Common myeloid progenitor, CD34-positive (primary cell): ENCODE data around the gene GPR34.

ENCODE experiments used
- CTCF ChIA-PET: fragments of 350-600 bp; sonication (Branson Sonifier 250); formaldehyde crosslinking; loops from one replicate; lab custom pipeline; 2021; ENCODE audit warnings: antibody characterized with exemption; lab: Charles Lee
- POLR2A ChIA-PET: fragments of 350-600 bp; sonication (Branson Sonifier 250); formaldehyde crosslinking; loops from one replicate; lab custom pipeline; 2021; ENCODE audit warnings: antibody characterized with exemption; lab: Charles Lee
- DNase-seq, 3 donors: peaks; one replicate each; pipeline versions ENCODE4 v3.0.0 to v3.0.0-alpha.2; 2013
- H3K27ac ChIP-seq, 2 experiments: 1 replicate in 1 of 2; 2 replicates in 1 of 2; pipeline ENCODE4 v1.7.0; 2013; ENCODE audit warnings: inconsistent platforms in 2 of 2, low read length in 2 of 2, mild to moderate bottlenecking in 2 of 2, low read depth in 1 of 2, moderate library complexity in 1 of 2; ENCODE audit not compliant: severe bottlenecking in 2 of 2, insufficient read depth in 1 of 2, poor library complexity in 1 of 2
- H3K27me3 ChIP-seq, 5 experiments: replicated peaks in 2 of 5; 1 replicate in 3 of 5; 2 replicates in 2 of 5; pipeline versions ENCODE4 v1.6.1 to v1.7.0; 2013; ENCODE audit warnings: low read length in 4 of 5, mild to moderate bottlenecking in 2 of 5, moderate library complexity in 2 of 5, inconsistent platforms in 1 of 5; ENCODE audit not compliant: insufficient read depth in 5 of 5, control insufficient read depth in 4 of 5
- H3K36me3 ChIP-seq, 4 experiments: 1 replicate in 2 of 4; 2 replicates in 2 of 4; pipeline versions ENCODE4 v1.6.1 to v1.7.0; 2013; ENCODE audit warnings: low read length in 3 of 4, control low read depth in 1 of 4, mild to moderate bottlenecking in 1 of 4; ENCODE audit not compliant: control insufficient read depth in 4 of 4, insufficient read depth in 4 of 4
- H3K4me1 ChIP-seq, 4 experiments: 1 replicate in 3 of 4; 2 replicates in 1 of 4; pipeline versions ENCODE4 v1.6.1 to v1.7.1; 2013; ENCODE audit warnings: low read length in 3 of 4, mild to moderate bottlenecking in 3 of 4, control low read depth in 1 of 4, inconsistent platforms in 1 of 4, moderate library complexity in 1 of 4; ENCODE audit not compliant: control insufficient read depth in 4 of 4, insufficient read depth in 4 of 4; ENCODE audit errors: control extremely low read depth in 1 of 4
- H3K4me3 ChIP-seq, 7 experiments: 1 replicate in 4 of 7; 2 replicates in 3 of 7; pipeline versions ENCODE4 v1.5.1 to v1.7.0; 2013; ENCODE audit warnings: mild to moderate bottlenecking in 7 of 7, low read length in 6 of 7, moderate library complexity in 6 of 7, inconsistent platforms in 2 of 7, low read depth in 2 of 7, control low read depth in 1 of 7; ENCODE audit not compliant: insufficient read depth in 4 of 7, control insufficient read depth in 1 of 7; ENCODE audit errors: extremely low read depth in 1 of 7
- H3K9me3 ChIP-seq, 5 experiments: 1 replicate in 4 of 5; 2 replicates in 1 of 5; pipeline versions ENCODE4 v1.6.1 to v1.7.1; 2013; ENCODE audit warnings: low read length in 4 of 5, mild to moderate bottlenecking in 2 of 5, inconsistent platforms in 1 of 5, low read depth in 1 of 5, moderate library complexity in 1 of 5; ENCODE audit not compliant: control insufficient read depth in 4 of 5, insufficient read depth in 2 of 5; ENCODE audit errors: control extremely low read depth in 1 of 5
- WGBS: methylation state at CpG from one replicate; pipeline ENCODE4 v1.1.5; 2013; ENCODE audit not compliant: insufficient coverage; 5-methylcytosine and 5-hydroxymethylcytosine counted together

The GPR34 gene

GRCh38 chrX:41689711-41690110, 938 bp downstream of the GPR34 start:
- no peak overlapping the region for H3K27ac ChIP-seq
- H3K4me3 ChIP-seq: no peak overlapping the region
- H3K9me3 ChIP-seq: no peaks in the 10 kb centered on the region
- no CpG with 5 or more reads among the region's 3 CpGs for WGBS
- CTCF ChIA-PET: no interaction called here
- H3K27me3 ChIP-seq: peaks cover 0 to 2% (median 0%) of the 10 kb centered on the region in 5 experiments
- POLR2A ChIA-PET: no interaction called here
- no peaks in the 10 kb centered on the region for H3K36me3 ChIP-seq
- no peak for DNase-seq
- H3K4me1 ChIP-seq: peaks cover 8 to 46% (median 25%) of the 10 kb centered on the region in 4 experiments

DNA sequence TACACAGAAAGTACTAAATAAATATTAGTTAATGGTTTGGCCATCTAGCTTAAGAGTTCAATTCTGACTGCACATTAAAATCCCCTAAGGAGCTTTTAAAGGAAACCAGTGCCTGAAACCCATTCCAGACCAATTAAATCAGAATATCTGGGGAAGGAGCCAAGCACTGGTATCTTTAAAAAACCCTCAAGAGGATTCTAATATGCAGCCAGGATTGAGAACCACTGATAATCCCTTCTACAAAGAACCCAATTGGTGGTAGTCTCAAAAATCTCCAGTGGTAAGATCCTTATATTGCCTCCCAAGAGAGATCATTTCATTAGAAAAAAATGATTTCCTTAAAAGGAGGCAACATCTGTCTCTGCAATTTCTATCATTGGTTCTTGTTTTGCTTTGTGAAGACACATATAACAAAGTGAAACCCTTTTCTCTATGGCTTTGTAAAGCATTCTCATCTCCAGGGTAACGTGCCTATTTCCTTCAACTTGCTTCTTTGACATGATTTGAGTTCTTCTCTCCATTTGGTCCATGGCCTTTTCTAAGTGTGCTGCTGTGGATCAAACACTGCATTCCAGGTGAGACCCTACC, 3.5 kb downstream of the GPR34 start:
- CTCF ChIA-PET: no interaction called here
- Histone ChIP-seq H3K27me3 (no peaks in the 10 kb centered on the region), H3K36me3 (no peaks in the 10 kb centered on the region), H3K4me3 (no peak overlapping the region), H3K27ac (no peak overlapping the region), H3K4me1 (peaks cover 5 to 39% (median 15%) of the 10 kb centered on the region in 4 experiments), H3K9me3 (no peaks in the 10 kb centered on the region)
- POLR2A ChIA-PET: no interaction called here
- peak in 2 of 3 donors; percentile 31 to 56 for DNase-seq
- WGBS: 67% methylated on average over 1 of the region's 1 CpG

GRCh38 chrX:41693024-41693423, 4.3 kb downstream of the GPR34 start:
- Histone ChIP-seq H3K9me3 (no peaks in the 10 kb centered on the region), H3K27ac (no peak overlapping the region), H3K36me3 (no peaks in the 10 kb centered on the region), H3K27me3 (no peaks in the 10 kb centered on the region), H3K4me1 (peaks cover 3 to 31% (median 12%) of the 10 kb centered on the region in 4 experiments), H3K4me3 (no peak overlapping the region)
- 100% methylated on average over 1 of the region's 3 CpGs for WGBS
- CTCF ChIA-PET: no interaction called here
- no peak for DNase-seq
- POLR2A ChIA-PET: no interaction called here

GRCh38 chrX:41695426-41695825, 6.7 kb downstream of the GPR34 start:
- ChIA-PET POLR2A (no interaction called here), CTCF (no interaction called here)
- Histone ChIP-seq H3K27me3 (no peaks in the 10 kb centered on the region), H3K4me3 (no peak overlapping the region), H3K9me3 (no peaks in the 10 kb centered on the region), H3K27ac (no peak overlapping the region), H3K4me1 (peaks cover 3 to 21% (median 10%) of the 10 kb centered on the region in 4 experiments), H3K36me3 (no peaks in the 10 kb centered on the region)
- DNase-seq: peak in 1 of 3 donors; percentile 35
- WGBS: 87% methylated on average over 5 of the region's 7 CpGs

GRCh38 chrX:41703574-41704029, 14.8 kb downstream of the GPR34 start:
- peaks cover 10 to 37% (median 23%) of the 10 kb centered on the region in 4 experiments for H3K4me1 ChIP-seq

GRCh38 chrX:41705042-41705441, 16.3 kb downstream of the GPR34 start:
- WGBS: 80% methylated on average over 1 of the region's 1 CpG
- Histone ChIP-seq H3K36me3 (no peaks in the 10 kb centered on the region), H3K9me3 (no peaks in the 10 kb centered on the region), H3K27ac (peak overlapping the region in 1 of 2 experiments; percentile 51), H3K27me3 (peaks cover 0 to 2% (median 0%) of the 10 kb centered on the region in 5 experiments), H3K4me3 (no peak overlapping the region), H3K4me1 (peaks cover 10 to 37% (median 23%) of the 10 kb centered on the region in 4 experiments)
- POLR2A ChIA-PET: no interaction called here
- DNase-seq: no peak
- CTCF ChIA-PET: interaction anchor here (0.6 to 1.6 kb wide), 3 partner anchors 12 to 25 kb away, joined by 3 to 5 read pairs (median 3); no protein-coding TSS in a partner anchor

More at GRCh38 chrX:41703574-41704029, 14.8 kb downstream of the GPR34 start:
- Histone ChIP-seq H3K36me3 (no peaks in the 10 kb centered on the region), H3K4me3 (no peak overlapping the region), H3K27ac (no peak overlapping the region), H3K27me3 (peaks cover 0 to 2% (median 0%) of the 10 kb centered on the region in 5 experiments), H3K9me3 (no peaks in the 10 kb centered on the region)
- ChIA-PET POLR2A (no interaction called here), CTCF (no interaction called here)
- no peak for DNase-seq

- H3K36me3 ChIP-seq: no peaks in the 10 kb centered on the region
- DNase-seq: peak in 2 of 3 donors; percentile 72 to 82
- CTCF ChIA-PET: interaction anchor here (0.9 to 1.7 kb wide), 4 partner anchors 9 to 54 kb away, joined by 3 to 5 read pairs (median 3); no protein-coding TSS in a partner anchor
- POLR2A ChIA-PET: no interaction called here
- peaks cover 10 to 37% (median 23%) of the 10 kb centered on the region in 4 experiments for H3K4me1 ChIP-seq
- H3K4me3 ChIP-seq: peak overlapping the region in 5 of 7 experiments; percentile 2 to 42 (median 31)
- peaks cover 0 to 4% (median 0%) of the 10 kb centered on the region in 5 experiments for H3K27me3 ChIP-seq
- peak overlapping the region in 1 of 2 experiments; percentile 51 for H3K27ac ChIP-seq
- 0% methylated on average over 2 of the region's 3 CpGs for whole genome bisulfite sequencing
- no peaks in the 10 kb centered on the region for H3K9me3 ChIP-seq
These were observed 17.1 kb downstream of the GPR34 start for GRCh38 chrX:41705680-41706374.
